GM23248 (cell line): Measurements from ENCODE around the gene CIDEB. TPM values are rescaled to one million over a fixed set of nuclear protein-coding genes. Genes with fewer than 3 reads are reported as not detected.

Experiments
- DNase-seq: peaks from one replicate; pipeline ENCODE4 v3.0.0-alpha.2; 2015
- H2AFZ ChIP-seq: fragments of 200-600 bp; sonication (generic); 2 replicates; pipeline ENCODE4 v1.6.1; 2016; ENCODE audit warnings: antibody characterized with exemption
- H3F3A ChIP-seq: fragments of 200-600 bp; sonication (generic); 2 replicates; pipeline ENCODE4 v1.6.1; 2016; ENCODE audit warnings: mild to moderate bottlenecking, antibody characterized with exemption, mixed run types; ENCODE audit not compliant: insufficient read depth
- H3K27ac ChIP-seq: fragments of 200-600 bp; sonication (generic); 2 replicates; pipeline ENCODE4 v1.5.1; 2016; ENCODE audit warnings: mild to moderate bottlenecking
- H3K27me3 ChIP-seq: fragments of 200-600 bp; sonication (generic); replicated peaks from 2 replicates; pipeline ENCODE4 v1.6.1; 2016; ENCODE audit warnings: mild to moderate bottlenecking; ENCODE audit not compliant: insufficient read depth
- H3K36me3 ChIP-seq: fragments of 200-600 bp; sonication (generic); 2 replicates; pipeline ENCODE4 v1.6.1; 2016; ENCODE audit warnings: low read depth, mild to moderate bottlenecking
- H3K4me1 ChIP-seq: fragments of 200-600 bp; sonication (generic); 2 replicates; pipeline ENCODE4 v1.6.1; 2016; ENCODE audit warnings: mild to moderate bottlenecking; ENCODE audit not compliant: insufficient read depth
- H3K4me2 ChIP-seq: fragments of 200-600 bp; sonication (generic); one replicate; pipeline ENCODE4 v1.6.1; 2016; ENCODE audit warnings: mild to moderate bottlenecking; ENCODE audit not compliant: unreplicated experiment
- H3K4me3 ChIP-seq: fragments of 200-600 bp; sonication (generic); 2 replicates; pipeline ENCODE4 v1.5.1; 2016; ENCODE audit warnings: mild to moderate bottlenecking
- H3K79me2 ChIP-seq: fragments of 200-600 bp; sonication (generic); 2 replicates; pipeline ENCODE4 v1.6.1; 2016; ENCODE audit warnings: mild to moderate bottlenecking; ENCODE audit not compliant: insufficient read depth
- H3K9ac ChIP-seq: fragments of 200-600 bp; sonication (generic); 2 replicates; pipeline ENCODE4 v1.6.1; 2016; ENCODE audit warnings: mild to moderate bottlenecking
- H3K9me2 ChIP-seq: fragments of 200-600 bp; sonication (generic); 2 replicates; pipeline ENCODE4 v1.6.1; 2016; ENCODE audit warnings: mixed run types, mild to moderate bottlenecking, moderate library complexity; ENCODE audit not compliant: insufficient read depth
- H3K9me3 ChIP-seq: fragments of 200-600 bp; sonication (generic); one replicate; pipeline ENCODE4 v1.6.1; 2017; ENCODE audit warnings: low read depth
- H4K20me1 ChIP-seq: fragments of 200-600 bp; sonication (generic); 2 replicates; pipeline ENCODE4 v1.6.0; 2016; ENCODE audit not compliant: insufficient read depth
- EZH2 ChIP-seq: fragments of 200-600 bp; sonication (generic); IDR thresholded peaks from 2 replicates; pipeline ENCODE4 v1.6.1; 2018; ENCODE audit warnings: antibody characterized with exemption, mild to moderate bottlenecking; ENCODE audit not compliant: insufficient read depth, poor library complexity, severe bottlenecking
- EZH2phosphoT487 ChIP-seq: fragments of 200-600 bp; sonication (generic); IDR thresholded peaks from 2 replicates; pipeline ENCODE4 v1.6.1; 2018; ENCODE audit warnings: antibody characterized with exemption, moderate library complexity, mild to moderate bottlenecking, low read depth; ENCODE audit not compliant: insufficient read depth
- WGBS, 2 experiments: methylation state at CpG; one replicate each; pipeline ENCODE4 v1.1.6; 2015 to 2017; ENCODE audit warnings: low lambda C conversion rate in 2 of 2, low coverage in 1 of 2; ENCODE audit errors: missing lambda C conversion rate in 2 of 2; 5-methylcytosine and 5-hydroxymethylcytosine counted together
- in situ Hi-C: fragments of 300-500 bp; cut with MboI; formaldehyde crosslinking; loops from 2 replicates; pipeline ENCODE4 v1.15.0; 2020
- polyA plus RNA-seq: library from polyadenylated mRNA; unstranded; fragments of >200 nt; fragmentation: Nextera tagmentation; extraction: Ambion mirVana; gene quantifications from 2 replicates; pipeline ENCODE4 v1.2.1, GENCODE V29; 2016
- total RNA-seq: library from RNA; depleted of rRNA; stranded (reverse); fragments of >200 nt; shearing (Covaris generic); gene quantifications from 2 replicates; pipeline ENCODE4 v1.2.3, GENCODE V29; 2014

Gene CIDEB
- total and polyA plus RNA-seq, 2 experiments from 2014 or later = 1.2 to 2.1 TPM

DNA sequence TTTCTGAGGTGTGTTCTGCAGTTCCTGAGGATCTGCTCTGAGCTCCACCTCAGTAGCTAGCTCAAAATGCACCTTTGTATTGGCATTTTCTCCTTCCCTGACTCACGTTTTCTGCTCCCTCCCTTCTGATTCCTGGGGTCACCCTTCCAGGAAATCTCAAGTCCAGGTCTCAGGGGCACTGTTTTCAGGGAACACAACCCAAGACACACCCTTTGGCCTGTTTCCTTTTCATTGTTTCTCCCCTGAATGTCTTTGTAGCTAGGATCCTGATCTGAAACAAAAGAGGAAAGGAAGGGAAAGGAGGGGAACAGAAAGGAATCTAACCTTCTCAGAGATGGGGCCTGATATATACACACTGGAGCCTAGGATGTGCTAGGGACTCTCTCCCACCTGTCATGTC lies 39.4 kb upstream of the CIDEB start:
- 40 to 41% methylated on average over 1 of the region's 1 CpG for WGBS, 2 experiments
- in situ Hi-C loops = no loop called here

DNA sequence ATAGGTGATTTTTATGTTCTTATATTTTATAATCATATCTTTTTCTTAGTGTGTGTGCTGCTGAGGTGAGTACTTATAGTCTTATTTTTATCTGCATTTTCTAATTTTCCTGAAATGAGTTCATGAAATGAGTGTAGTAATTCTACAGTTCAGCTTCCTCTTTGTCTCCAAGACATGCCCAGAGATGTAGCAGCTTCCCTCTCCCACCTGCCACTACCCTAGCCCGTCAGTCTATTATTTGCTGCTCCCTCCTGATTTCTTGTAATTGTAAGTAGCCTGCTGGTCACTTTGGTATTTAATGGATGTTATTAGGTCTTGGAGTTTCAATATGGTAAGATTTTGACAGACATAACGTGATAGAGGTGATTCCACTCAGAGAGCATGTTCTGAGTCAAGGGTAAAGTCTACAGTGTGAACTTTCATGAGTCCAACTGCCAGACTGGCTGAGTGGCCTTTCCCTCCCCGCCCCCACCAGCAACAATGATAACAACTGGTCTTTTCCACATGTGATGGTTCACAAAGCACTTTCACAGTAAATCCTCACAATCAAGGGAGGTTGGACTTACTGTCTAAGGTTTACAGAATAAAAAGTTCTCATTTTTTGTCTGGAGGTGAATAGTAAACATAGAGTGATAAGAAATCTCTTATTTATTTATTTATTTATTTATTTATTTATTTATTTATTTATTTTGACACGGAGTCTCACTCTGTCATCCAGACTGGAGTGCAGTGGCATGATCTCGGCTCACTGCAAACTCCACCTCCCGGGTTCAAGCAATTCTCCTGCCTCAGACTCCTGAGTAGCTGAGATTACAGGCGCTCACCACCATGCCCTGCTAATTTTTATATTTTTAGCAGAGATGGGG lies 36.3 kb upstream of the CIDEB start:
- 80 to 81% methylated on average over 7 of the region's 7 CpGs for WGBS, 2 experiments
- in situ Hi-C loops = no loop called here
- no peaks in the 10 kb centered on the region for H3K36me3 ChIP-seq
- no peaks in the 10 kb centered on the region for H3K79me2 ChIP-seq
- no peak overlapping the region for H2AFZ ChIP-seq
- no peak overlapping the region for H3K9ac ChIP-seq
- no peak overlapping the region for H3K4me3 ChIP-seq
- no peaks in the 10 kb centered on the region for H3K9me3 ChIP-seq
- H4K20me1 ChIP-seq = no peaks in the 10 kb centered on the region
- peak; percentile 39 for DNase-seq
- no peak overlapping the region for H3K4me2 ChIP-seq
- H3K27me3 ChIP-seq = no peaks in the 10 kb centered on the region
- no peaks in the 10 kb centered on the region for H3F3A ChIP-seq
- H3K4me1 ChIP-seq = no peaks in the 10 kb centered on the region
- H3K27ac ChIP-seq = no peak overlapping the region
- no peaks in the 10 kb centered on the region for H3K9me2 ChIP-seq
- TF ChIP-seq EZH2phosphoT487 (no peak), EZH2 (no peak)

More for the DNA sequence above, 39.4 kb upstream of the CIDEB start:
- H3K9me2 ChIP-seq = no peaks in the 10 kb centered on the region
- no peaks in the 10 kb centered on the region for H3K79me2 ChIP-seq
- H4K20me1 ChIP-seq = no peaks in the 10 kb centered on the region
- no peak for TF ChIP-seq EZH2phosphoT487
- TF ChIP-seq EZH2 = no peak
- no peak overlapping the region for H3K4me3 ChIP-seq
- no peak for DNase-seq
- peaks cover 11% of the 10 kb centered on the region for H3K4me1 ChIP-seq
- H3K4me2 ChIP-seq = no peak overlapping the region
- no peaks in the 10 kb centered on the region for H3K9me3 ChIP-seq
- H3F3A ChIP-seq = peaks cover 11% of the 10 kb centered on the region
- H3K27me3 ChIP-seq = no peaks in the 10 kb centered on the region
- no peak overlapping the region for H3K9ac ChIP-seq
- no peak overlapping the region for H2AFZ ChIP-seq
- H3K27ac ChIP-seq = no peak overlapping the region
- H3K36me3 ChIP-seq = no peaks in the 10 kb centered on the region

DNA sequence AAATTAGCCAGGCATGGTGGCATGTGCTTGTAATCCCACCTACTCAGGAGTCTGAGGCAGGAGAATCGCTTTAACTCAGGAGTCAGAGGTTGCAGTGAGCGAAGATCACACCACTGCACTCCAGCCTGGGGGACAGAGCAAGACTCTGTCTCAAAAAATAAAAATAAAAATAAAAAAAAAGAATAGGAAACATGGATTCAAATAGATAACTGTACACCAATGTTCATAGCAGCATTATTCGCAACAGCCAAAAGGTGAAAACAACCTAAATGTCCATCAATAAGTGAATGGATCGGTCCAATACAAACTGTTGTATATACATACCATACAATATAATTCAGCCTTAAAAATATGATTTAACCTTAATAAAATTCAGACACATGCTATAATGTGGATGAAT lies 35.1 kb upstream of the CIDEB start:
- no peak for TF ChIP-seq EZH2phosphoT487
- TF ChIP-seq EZH2 = no peak

DNA sequence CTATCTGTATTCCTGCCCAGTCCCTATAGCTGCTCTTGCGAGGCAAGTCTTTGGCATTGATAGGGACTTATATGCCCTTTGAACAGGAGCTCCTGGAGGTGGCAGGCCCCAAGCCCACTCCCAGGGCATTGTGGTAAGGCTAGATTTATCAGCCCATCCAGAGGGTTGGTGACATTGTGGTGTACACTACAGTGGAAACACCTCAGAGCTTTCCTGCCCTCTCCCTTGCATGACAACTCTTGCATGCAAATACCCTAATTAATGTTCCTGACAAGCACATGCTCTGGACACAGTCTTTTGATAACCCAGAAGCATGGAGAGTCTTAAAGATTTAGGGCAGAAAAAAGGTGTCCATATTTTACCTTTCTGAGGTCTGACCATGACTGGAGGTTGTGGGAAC lies 32.8 kb upstream of the CIDEB start:
- 69% methylated on average over 1 of the region's 1 CpG; no CpG with 5 or more reads in 1 of the 2 experiments for WGBS, 2 experiments
- H4K20me1 ChIP-seq = no peaks in the 10 kb centered on the region
- H3K4me1 ChIP-seq = no peaks in the 10 kb centered on the region
- no peaks in the 10 kb centered on the region for H3K27me3 ChIP-seq
- no peak overlapping the region for H3K27ac ChIP-seq
- no peaks in the 10 kb centered on the region for H3K9me3 ChIP-seq
- H2AFZ ChIP-seq = no peak overlapping the region
- no peak overlapping the region for H3K9ac ChIP-seq
- DNase-seq = no peak
- no peaks in the 10 kb centered on the region for H3K9me2 ChIP-seq
- no peaks in the 10 kb centered on the region for H3K36me3 ChIP-seq
- H3K79me2 ChIP-seq = no peaks in the 10 kb centered on the region
- in situ Hi-C loops = no loop called here
- no peak overlapping the region for H3K4me2 ChIP-seq
- no peaks in the 10 kb centered on the region for H3F3A ChIP-seq
- no peak overlapping the region for H3K4me3 ChIP-seq
- no peak for TF ChIP-seq EZH2phosphoT487
- TF ChIP-seq EZH2 = no peak

More for the DNA sequence above, 35.1 kb upstream of the CIDEB start:
- H3K36me3 ChIP-seq = no peaks in the 10 kb centered on the region
- H2AFZ ChIP-seq = no peak overlapping the region
- H3K27ac ChIP-seq = no peak overlapping the region
- in situ Hi-C loops = no loop called here
- no peaks in the 10 kb centered on the region for H3K27me3 ChIP-seq
- H4K20me1 ChIP-seq = no peaks in the 10 kb centered on the region
- 66 to 71% methylated on average over 4 of the region's 4 CpGs for WGBS, 2 experiments
- no peaks in the 10 kb centered on the region for H3K9me2 ChIP-seq
- no peaks in the 10 kb centered on the region for H3F3A ChIP-seq
- H3K9ac ChIP-seq = no peak overlapping the region
- H3K4me3 ChIP-seq = no peak overlapping the region
- DNase-seq = no peak
- no peaks in the 10 kb centered on the region for H3K9me3 ChIP-seq
- H3K79me2 ChIP-seq = no peaks in the 10 kb centered on the region
- H3K4me1 ChIP-seq = no peaks in the 10 kb centered on the region
- no peak overlapping the region for H3K4me2 ChIP-seq
